Colonic mucosa (tissue), 4 donors: ENCODE data around the gene PLXND1. TPM values are rescaled to one million over a fixed set of nuclear protein-coding genes. Genes with fewer than 3 reads are reported as not detected.

ENCODE experiments used
- DNase-seq: peaks from one replicate; pipeline ENCODE4 v3.0.0-alpha.2; 2020
- H3K27ac ChIP-seq: fragments of 200-600 bp; one replicate; pipeline ENCODE4 v1.8.0; 2021
- H3K27me3 ChIP-seq: fragments of 200-600 bp; one replicate; pipeline ENCODE4 v1.8.0; 2021
- H3K36me3 ChIP-seq: fragments of 200-600 bp; one replicate; pipeline ENCODE4 v1.8.0; 2021
- H3K4me1 ChIP-seq: fragments of 200-600 bp; one replicate; pipeline ENCODE4 v1.8.0; 2021; ENCODE audit warnings: mild to moderate bottlenecking
- H3K4me3 ChIP-seq: fragments of 200-600 bp; one replicate; pipeline ENCODE4 v1.8.0; 2021
- H3K9ac ChIP-seq, 2 donors: one replicate each; pipeline ENCODE4 v1.7.0; 2013; ENCODE audit warnings: control low read depth in 2 of 2, low read depth in 2 of 2, low read length in 2 of 2
- H3K9me3 ChIP-seq: fragments of 200-600 bp; one replicate; pipeline ENCODE4 v1.8.0; 2021
- CTCF ChIP-seq: fragments of 200-600 bp; IDR thresholded peaks from one replicate; pipeline ENCODE4 v1.8.0; 2022; ENCODE audit warnings: antibody characterized with exemption, mild to moderate bottlenecking
- intact Hi-C: fragments of 100-400 bp; cut with DNase I; formaldehyde crosslinking; loops from one replicate; pipeline ENCODE4 v1.14.1; 2022
- total RNA-seq, 2 donors: library from RNA; stranded (reverse); fragmentation: NEBNext Ultra II Directional in 1 of 2; extraction: Animal tissue kit (Norgen Biotek cat#: 25700) in 1 of 2; gene quantifications; one replicate each; pipeline ENCODE4 v1.2.1, GENCODE V29; 2021
- donor health status: healthy.
- donor health status: DM: no; HTN: no; CAD: no.
- donor health status: DM: no; HTN: no; CAD: no.

PLXND1 gene
- total RNA-seq, 2 donors from 2014 or later: 25.6 to 26.7 TPM

DNA sequence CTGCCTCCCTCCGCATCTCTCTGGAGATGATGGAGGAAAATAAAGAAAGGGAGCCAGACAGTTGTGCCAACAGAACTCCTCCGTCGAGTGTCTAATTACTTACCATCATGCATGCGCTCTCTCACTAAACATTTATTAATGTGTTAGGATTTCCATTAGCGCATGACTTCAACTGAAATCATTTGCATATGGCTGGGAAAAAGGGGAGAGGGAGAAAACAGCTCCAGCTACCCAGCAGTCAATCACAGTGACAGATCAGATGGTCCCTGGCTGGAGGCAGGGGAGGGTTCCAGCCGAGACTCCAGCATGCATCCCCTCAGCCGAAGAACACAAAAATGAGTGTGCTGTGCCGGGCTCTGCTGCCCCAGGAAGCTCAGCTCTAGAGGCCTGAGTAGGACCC, 84.9 kb downstream of the PLXND1 start:
- Histone ChIP-seq H3K9ac (no peak overlapping the region), H3K4me3 (no peak overlapping the region), H3K27ac (no peak overlapping the region), H3K9me3 (no peaks in the 10 kb centered on the region), H3K27me3 (no peaks in the 10 kb centered on the region), H3K4me1 (no peaks in the 10 kb centered on the region), H3K36me3 (no peaks in the 10 kb centered on the region)
- no peak for TF ChIP-seq CTCF
- no peak for DNase-seq
- intact Hi-C loops: no loop called here

DNA sequence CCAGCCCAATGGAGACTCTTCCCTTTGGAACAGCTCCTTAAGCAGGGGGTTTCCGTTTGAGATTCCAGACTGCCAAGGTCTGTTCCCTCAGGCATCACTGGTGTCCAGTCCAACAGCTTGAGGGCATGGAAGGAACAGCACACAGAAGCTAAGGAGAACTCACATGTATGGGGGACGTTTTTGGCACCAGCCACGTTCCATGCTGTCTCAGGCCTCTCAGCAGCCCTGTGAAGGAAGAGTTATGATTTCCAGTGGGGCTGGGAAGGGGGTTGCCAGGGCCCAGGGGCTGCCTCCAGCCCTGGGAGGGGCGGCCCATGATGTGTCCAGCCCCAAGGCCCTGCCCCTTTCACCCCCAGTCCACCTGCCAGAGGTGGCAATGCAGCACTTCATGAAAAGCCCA, 85.5 kb downstream of the PLXND1 start:
- Histone ChIP-seq H3K27me3 (no peaks in the 10 kb centered on the region), H3K4me1 (no peaks in the 10 kb centered on the region), H3K9me3 (no peaks in the 10 kb centered on the region), H3K4me3 (no peak overlapping the region), H3K27ac (no peak overlapping the region), H3K36me3 (no peaks in the 10 kb centered on the region), H3K9ac (no peak overlapping the region)
- DNase-seq: no peak
- TF ChIP-seq CTCF: no peak
- intact Hi-C loops: no loop called here

DNA sequence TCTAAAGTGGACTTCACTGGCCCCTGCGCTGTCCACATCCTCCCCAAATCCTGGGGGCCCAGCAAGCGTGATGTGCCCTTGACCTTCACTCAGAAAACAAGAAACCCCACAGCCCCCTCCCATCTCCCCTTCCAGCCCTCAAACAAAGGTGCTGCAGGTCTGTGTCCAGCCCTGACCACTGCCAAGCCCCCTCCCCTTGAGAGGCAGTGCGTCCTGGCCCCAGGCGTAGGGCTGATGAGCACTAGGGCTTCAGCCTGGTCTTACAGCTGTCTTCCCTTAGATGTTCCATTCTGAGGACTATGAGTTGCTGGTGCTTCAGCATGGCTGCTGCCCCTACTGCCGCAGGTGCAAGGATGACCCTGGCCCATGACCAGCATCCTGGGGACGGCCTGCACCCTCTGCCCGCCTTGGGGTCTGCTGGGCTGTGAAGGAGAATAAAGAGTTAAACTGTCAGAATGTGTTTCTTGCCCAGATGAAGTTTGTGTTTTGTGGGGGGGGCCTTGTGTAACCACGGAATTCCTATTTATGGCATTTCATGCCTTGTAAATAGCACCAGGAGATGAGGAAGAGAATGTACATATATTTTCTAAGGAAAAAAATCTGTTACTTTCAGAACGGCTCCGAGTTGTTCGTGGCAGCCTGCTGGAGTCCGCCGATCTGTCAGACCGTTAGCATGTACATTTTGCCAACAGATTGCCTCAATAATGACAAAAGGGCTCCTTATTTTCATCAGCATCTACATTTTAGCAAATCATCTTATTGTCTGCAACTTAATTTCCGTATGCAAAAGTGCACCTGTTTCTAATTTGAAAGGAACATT, 86.4 kb downstream of the PLXND1 start:
- no peak for TF ChIP-seq CTCF
- Histone ChIP-seq H3K27me3 (no peaks in the 10 kb centered on the region), H3K36me3 (no peaks in the 10 kb centered on the region), H3K27ac (no peak overlapping the region), H3K4me1 (no peaks in the 10 kb centered on the region), H3K9ac (no peak overlapping the region), H3K9me3 (no peaks in the 10 kb centered on the region), H3K4me3 (no peak overlapping the region)
- intact Hi-C loops: no loop called here
- no peak for DNase-seq

- H3K27me3 ChIP-seq: no peaks in the 10 kb centered on the region
- H3K27ac ChIP-seq: no peak overlapping the region
- H3K4me3 ChIP-seq: no peak overlapping the region
- intact Hi-C loops: no loop called here
- DNase-seq: no peak
- no peaks in the 10 kb centered on the region for H3K4me1 ChIP-seq
- no peaks in the 10 kb centered on the region for H3K9me3 ChIP-seq
- H3K9ac ChIP-seq: no peak overlapping the region
- H3K36me3 ChIP-seq: no peaks in the 10 kb centered on the region
- TF ChIP-seq CTCF: no peak
Measured at GRCh38 chr3:129519449-129519848, 87.0 kb downstream of the PLXND1 start.

DNA sequence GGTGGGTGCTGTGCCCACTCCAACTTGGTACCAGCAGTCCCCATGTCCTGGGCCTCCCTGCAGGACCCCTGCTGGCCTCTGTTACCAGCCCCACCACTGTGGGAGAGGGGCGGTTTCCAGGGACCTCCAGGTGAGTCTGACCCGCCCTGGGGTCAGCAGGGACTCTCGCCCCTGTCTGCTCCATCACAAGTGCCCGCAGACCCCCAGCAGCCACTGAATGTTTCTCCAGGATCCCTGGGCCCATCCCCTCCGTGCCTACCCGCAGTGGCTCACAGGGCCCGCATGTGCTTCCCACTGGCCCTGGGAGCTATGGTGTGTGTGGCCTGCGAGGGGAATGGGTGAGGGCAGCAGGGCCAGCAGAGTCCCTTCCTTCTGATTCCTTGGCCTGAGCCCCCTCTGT, 87.9 kb downstream of the PLXND1 start:
- Histone ChIP-seq H3K27me3 (no peaks in the 10 kb centered on the region), H3K4me3 (no peak overlapping the region), H3K9ac (no peak overlapping the region), H3K9me3 (no peaks in the 10 kb centered on the region), H3K36me3 (no peaks in the 10 kb centered on the region), H3K27ac (no peak overlapping the region), H3K4me1 (no peaks in the 10 kb centered on the region)
- intact Hi-C loops: no loop called here
- DNase-seq: no peak
- no peak for TF ChIP-seq CTCF
